ENCODE measurements around the gene DCST1.

Gene DCST1

GRCh38 chr1:155012776-155013602 is 20.6 kb upstream of the DCST1 start:
- ATAC-seq (replicated peaks) (no peak), DNase-seq (no peak)
- peaks cover 5% of the 10 kb centered on the region for H3K36me3 Mint-ChIP-seq (ENCODE audit: insufficient read depth)
- peaks cover 38 to 63% of the 10 kb centered on the region in 2 donors for H3K4me1 Mint-ChIP-seq (ENCODE audit: low read depth in 2 of 2)
- no peaks in the 10 kb centered on the region for H3K27me3 Mint-ChIP-seq
- peak overlapping the region; percentile 41 to 64 for H3K4me3 Mint-ChIP-seq
- H3K27ac Mint-ChIP-seq, result peak overlapping the region; percentile 74 to 83
- no peaks in the 10 kb centered on the region for H3K9me3 Mint-ChIP-seq

- H3K27me3 Mint-ChIP-seq, result no peaks in the 10 kb centered on the region
- ATAC-seq (replicated peaks) (no peak), DNase-seq (no peak)
- no peaks in the 10 kb centered on the region for H3K9me3 Mint-ChIP-seq
- H3K4me1 Mint-ChIP-seq (ENCODE audit: low read depth in 2 of 2), result peaks cover 38 to 59% of the 10 kb centered on the region in 2 donors
- peak overlapping the region; percentile 41 to 64 for H3K4me3 Mint-ChIP-seq
- H3K27ac Mint-ChIP-seq, result peak overlapping the region; percentile 74 to 83
- H3K36me3 Mint-ChIP-seq (ENCODE audit: insufficient read depth), result peaks cover 5% of the 10 kb centered on the region
Observed at GRCh38 chr1:155013632-155014031, 20.0 kb upstream of the DCST1 start.

GRCh38 chr1:155014709-155015508 is 18.7 kb upstream of the DCST1 start:
- peaks cover 5% of the 10 kb centered on the region for H3K36me3 Mint-ChIP-seq (ENCODE audit: insufficient read depth)
- DNase-seq (no peak), ATAC-seq (replicated peaks) (no peak)
- H3K27ac Mint-ChIP-seq, result peak overlapping the region; percentile 74 to 83
- H3K9me3 Mint-ChIP-seq, result no peaks in the 10 kb centered on the region
- no peaks in the 10 kb centered on the region for H3K27me3 Mint-ChIP-seq
- H3K4me3 Mint-ChIP-seq, result no peak overlapping the region
- H3K4me1 Mint-ChIP-seq (ENCODE audit: low read depth in 2 of 2), result peaks cover 41 to 53% of the 10 kb centered on the region in 2 donors

GRCh38 chr1:155015527-155016230 is 17.9 kb upstream of the DCST1 start:
- Mint-ChIP-seq H3K9me3 (no peaks in the 10 kb centered on the region), H3K27ac (peak overlapping the region in 1 of 2 donors; percentile 79)
- ATAC-seq (replicated peaks), result no peak

GRCh38 chr1:155016231-155016831 is 17.3 kb upstream of the DCST1 start:
- peaks cover 5% of the 10 kb centered on the region for H3K36me3 Mint-ChIP-seq (ENCODE audit: insufficient read depth)
- ATAC-seq (replicated peaks) (no peak), DNase-seq (no peak)
- H3K4me3 Mint-ChIP-seq, result peak overlapping the region; percentile 50 to 61
- peaks cover 36 to 43% of the 10 kb centered on the region in 2 donors for H3K4me1 Mint-ChIP-seq (ENCODE audit: low read depth in 2 of 2)
- H3K9me3 Mint-ChIP-seq, result no peaks in the 10 kb centered on the region
- no peaks in the 10 kb centered on the region for H3K27me3 Mint-ChIP-seq
- H3K27ac Mint-ChIP-seq, result peak overlapping the region; percentile 41 to 79

More at GRCh38 chr1:155015527-155016230, 17.9 kb upstream of the DCST1 start:
- Mint-ChIP-seq H3K27me3 (no peaks in the 10 kb centered on the region), H3K4me3 (peak overlapping the region; percentile 21 to 61), H3K36me3 (ENCODE audit: insufficient read depth) (peaks cover 5% of the 10 kb centered on the region), H3K4me1 (ENCODE audit: low read depth in 2 of 2) (peaks cover 36 to 48% of the 10 kb centered on the region in 2 donors)
- no peak for DNase-seq

GRCh38 chr1:155017041-155017945 is 16.3 kb upstream of the DCST1 start:
- H3K9me3 Mint-ChIP-seq, result no peaks in the 10 kb centered on the region
- peak; percentile 98 for ATAC-seq (replicated peaks)
- peaks cover 5% of the 10 kb centered on the region for H3K36me3 Mint-ChIP-seq (ENCODE audit: insufficient read depth)
- DNase-seq, result peak; percentile 84 to 88 (median 87)
- no peaks in the 10 kb centered on the region for H3K27me3 Mint-ChIP-seq
- H3K27ac Mint-ChIP-seq, result peak overlapping the region in 1 of 2 donors; percentile 41
- H3K4me3 Mint-ChIP-seq, result peak overlapping the region; percentile 61
- H3K4me1 Mint-ChIP-seq (ENCODE audit: low read depth in 2 of 2), result peaks cover 38% of the 10 kb centered on the region in 2 donors

GRCh38 chr1:155017946-155018316 is 15.7 kb upstream of the DCST1 start:
- ATAC-seq (replicated peaks), result no peak
- Mint-ChIP-seq H3K9me3 (no peaks in the 10 kb centered on the region), H3K27me3 (no peaks in the 10 kb centered on the region), H3K27ac (no peak overlapping the region), H3K4me3 (peak overlapping the region; percentile 52 to 61), H3K36me3 (ENCODE audit: insufficient read depth) (peaks cover 5% of the 10 kb centered on the region), H3K4me1 (ENCODE audit: low read depth in 2 of 2) (peaks cover 32 to 33% of the 10 kb centered on the region in 2 donors)
- DNase-seq, result no peak

- Mint-ChIP-seq H3K27ac (peak overlapping the region in 1 of 2 donors; percentile 57), H3K27me3 (no peaks in the 10 kb centered on the region), H3K36me3 (ENCODE audit: insufficient read depth) (peaks cover 5% of the 10 kb centered on the region), H3K4me3 (no peak overlapping the region), H3K9me3 (no peaks in the 10 kb centered on the region), H3K4me1 (ENCODE audit: low read depth in 2 of 2) (peaks cover 23 to 25% of the 10 kb centered on the region in 2 donors)
- ATAC-seq (replicated peaks), result no peak
- no peak for DNase-seq
Observed at GRCh38 chr1:155018617-155019348, 14.8 kb upstream of the DCST1 start.

GRCh38 chr1:155019377-155020245 is 14.0 kb upstream of the DCST1 start:
- peaks cover 5% of the 10 kb centered on the region for H3K36me3 Mint-ChIP-seq (ENCODE audit: insufficient read depth)
- ATAC-seq (replicated peaks) (no peak), DNase-seq (no peak)
- no peaks in the 10 kb centered on the region for H3K9me3 Mint-ChIP-seq
- no peak overlapping the region for H3K4me3 Mint-ChIP-seq
- peaks cover 21 to 23% of the 10 kb centered on the region in 2 donors for H3K4me1 Mint-ChIP-seq (ENCODE audit: low read depth in 2 of 2)
- no peaks in the 10 kb centered on the region for H3K27me3 Mint-ChIP-seq
- peak overlapping the region in 1 of 2 donors; percentile 57 for H3K27ac Mint-ChIP-seq

GRCh38 chr1:155022136-155022926 is 11.3 kb upstream of the DCST1 start:
- Mint-ChIP-seq H3K9me3 (no peaks in the 10 kb centered on the region), H3K27me3 (no peaks in the 10 kb centered on the region), H3K36me3 (ENCODE audit: insufficient read depth) (no peaks in the 10 kb centered on the region), H3K4me3 (no peak overlapping the region), H3K4me1 (ENCODE audit: low read depth in 2 of 2) (peaks cover 6 to 11% of the 10 kb centered on the region in 2 donors), H3K27ac (peak overlapping the region; percentile 4 to 60)
- no peak for DNase-seq
- no peak for ATAC-seq (replicated peaks)

Measured in effector memory CD8-positive, alpha-beta T cell (primary cell).